Vagina (tissue), 2 donors: ENCODE results near the gene SRSF12.

Source experiments
- POLR2A ChIP-seq, 2 donors: fragments of 450-650 bp; IDR thresholded peaks; one replicate each; pipeline ENCODE4 v1.6.1; 2017; ENCODE audit warnings: antibody characterized with exemption in 2 of 2, mild to moderate bottlenecking in 2 of 2, moderate library complexity in 2 of 2
- POLR2AphosphoS5 ChIP-seq, 2 donors: sonication (generic); formaldehyde crosslinking; IDR thresholded peaks; one replicate each; pipeline ENCODE4 v1.9.0; 2017; ENCODE audit warnings: antibody characterized with exemption in 2 of 2, mild to moderate bottlenecking in 2 of 2, low read depth in 1 of 2; ENCODE audit not compliant: insufficient read depth in 1 of 2
- TF ChIP-seq, protein P1 (sequence below), 3 experiments: fragments of 450-650 bp in 2 of 3; fragments of 200-600 bp in 1 of 3; sonication (generic) in 1 of 3; IDR thresholded peaks; one replicate each; pipeline ENCODE4 v1.5.1; 2017 to 2019; ENCODE audit warnings: antibody characterized with exemption in 3 of 3, mild to moderate bottlenecking in 2 of 3, moderate library complexity in 2 of 3

DNA sequence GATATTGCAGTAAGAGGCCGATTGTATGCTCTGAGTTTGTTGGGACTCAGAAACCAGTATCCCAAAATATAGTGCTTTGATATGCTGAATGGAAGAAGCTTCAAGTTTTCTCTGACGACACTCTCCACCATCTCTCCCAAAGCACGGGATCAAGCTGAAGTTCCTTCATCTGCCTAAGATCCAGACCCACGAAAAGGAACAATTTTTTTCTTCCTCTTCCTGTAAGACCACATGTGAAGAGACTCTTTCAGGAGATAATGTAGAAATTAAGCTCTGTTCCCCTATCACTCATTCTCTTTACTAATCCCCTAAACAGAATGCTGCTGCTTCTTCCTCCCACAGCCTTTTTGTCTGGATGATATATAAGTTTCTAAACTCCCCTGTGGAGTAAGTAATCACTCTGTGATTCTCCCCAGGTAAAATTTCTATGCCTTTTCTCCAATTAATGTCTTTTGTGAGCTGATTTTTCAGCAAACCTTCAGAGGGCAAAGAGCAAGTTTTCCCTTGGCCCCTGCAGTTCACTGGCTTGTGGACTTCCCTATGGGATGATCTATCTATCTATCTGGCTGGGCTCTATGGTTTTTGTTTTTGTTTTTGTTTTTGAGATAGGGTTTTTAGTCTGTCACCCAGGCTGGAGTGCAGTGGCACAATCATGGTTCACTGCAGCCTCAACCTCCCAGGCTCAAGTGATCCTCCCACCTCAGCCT, 50.8 kb downstream of the SRSF12 start:
- TF ChIP-seq, protein P1, sequence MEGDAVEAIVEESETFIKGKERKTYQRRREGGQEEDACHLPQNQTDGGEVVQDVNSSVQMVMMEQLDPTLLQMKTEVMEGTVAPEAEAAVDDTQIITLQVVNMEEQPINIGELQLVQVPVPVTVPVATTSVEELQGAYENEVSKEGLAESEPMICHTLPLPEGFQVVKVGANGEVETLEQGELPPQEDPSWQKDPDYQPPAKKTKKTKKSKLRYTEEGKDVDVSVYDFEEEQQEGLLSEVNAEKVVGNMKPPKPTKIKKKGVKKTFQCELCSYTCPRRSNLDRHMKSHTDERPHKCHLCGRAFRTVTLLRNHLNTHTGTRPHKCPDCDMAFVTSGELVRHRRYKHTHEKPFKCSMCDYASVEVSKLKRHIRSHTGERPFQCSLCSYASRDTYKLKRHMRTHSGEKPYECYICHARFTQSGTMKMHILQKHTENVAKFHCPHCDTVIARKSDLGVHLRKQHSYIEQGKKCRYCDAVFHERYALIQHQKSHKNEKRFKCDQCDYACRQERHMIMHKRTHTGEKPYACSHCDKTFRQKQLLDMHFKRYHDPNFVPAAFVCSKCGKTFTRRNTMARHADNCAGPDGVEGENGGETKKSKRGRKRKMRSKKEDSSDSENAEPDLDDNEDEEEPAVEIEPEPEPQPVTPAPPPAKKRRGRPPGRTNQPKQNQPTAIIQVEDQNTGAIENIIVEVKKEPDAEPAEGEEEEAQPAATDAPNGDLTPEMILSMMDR (IDR thresholded peaks at IDR 0.05) = no peak
- TF ChIP-seq POLR2AphosphoS5 (IDR thresholded peaks at IDR 0.05; ENCODE audit: insufficient read depth in 1 of 2, low read depth in 1 of 2) = no peak
- TF ChIP-seq POLR2A (IDR thresholded peaks at IDR 0.05) = no peak
